Liver (tissue), 9 donors: ENCODE results near the gene FZR1. TPM values are rescaled to one million over a fixed set of nuclear protein-coding genes. Genes with fewer than 3 reads are reported as not detected.

Experiments used
- DNase-seq: peaks from one replicate; pipeline ENCODE4 v3.0.0-alpha.2; 2017; ENCODE audit warnings: low spot score
- H3K27ac ChIP-seq, 2 donors: one replicate each; pipeline ENCODE4 v1.7.0; 2013; ENCODE audit warnings: inconsistent platforms in 2 of 2, low read length in 2 of 2, control low read depth in 1 of 2, low read depth in 1 of 2, mild to moderate bottlenecking in 1 of 2
- H3K27me3 ChIP-seq, 4 donors: one replicate each; pipeline versions ENCODE4 v1.6.1 to v1.7.0; 2013; ENCODE audit warnings: low read length in 3 of 4, inconsistent platforms in 1 of 4, mild to moderate bottlenecking in 1 of 4, moderate library complexity in 1 of 4; ENCODE audit not compliant: control insufficient read depth in 4 of 4, insufficient read depth in 4 of 4
- H3K36me3 ChIP-seq, 4 donors: one replicate each; pipeline versions ENCODE4 v1.6.1 to v1.7.0; 2013; ENCODE audit warnings: low read length in 3 of 4, mild to moderate bottlenecking in 3 of 4, low read depth in 1 of 4, moderate library complexity in 1 of 4; ENCODE audit not compliant: control insufficient read depth in 4 of 4, insufficient read depth in 3 of 4
- H3K4me1 ChIP-seq, 4 donors: one replicate each; pipeline versions ENCODE4 v1.6.1 to v1.7.0; 2013; ENCODE audit warnings: low read length in 3 of 4, mild to moderate bottlenecking in 3 of 4, moderate library complexity in 1 of 4; ENCODE audit not compliant: control insufficient read depth in 4 of 4, insufficient read depth in 4 of 4
- H3K4me3 ChIP-seq, 3 donors: one replicate each; pipeline versions ENCODE4 v1.6.1 to v1.7.0; 2013; ENCODE audit warnings: low read length in 3 of 3, control low read depth in 1 of 3, low read depth in 1 of 3, mild to moderate bottlenecking in 1 of 3
- H3K9ac ChIP-seq, 2 donors: one replicate each; pipeline ENCODE4 v1.7.0; 2013; ENCODE audit warnings: low read length in 2 of 2, mild to moderate bottlenecking in 2 of 2, moderate library complexity in 2 of 2, control low read depth in 1 of 2, low read depth in 1 of 2
- H3K9me3 ChIP-seq, 4 donors: one replicate each; pipeline versions ENCODE4 v1.6.1 to v1.7.0; 2013; ENCODE audit warnings: low read length in 3 of 4; ENCODE audit not compliant: control insufficient read depth in 4 of 4
- EGR1 ChIP-seq, 2 donors: IDR thresholded peaks; 2 replicates each; pipeline ENCODE4 v1.6.1; 2016 to 2018; ENCODE audit warnings: antibody characterized with exemption in 2 of 2, low read depth in 2 of 2
- FOXA1 ChIP-seq: IDR thresholded peaks from 2 replicates; pipeline ENCODE4 v1.6.1; 2016; ENCODE audit warnings: antibody characterized with exemption
- FOXA2 ChIP-seq: IDR thresholded peaks from 2 replicates; pipeline ENCODE4 v1.6.1; 2016; ENCODE audit warnings: antibody characterized with exemption
- GABPA ChIP-seq, 2 donors: IDR thresholded peaks in 1 of 2; conservative IDR thresholded peaks in 1 of 2; 2 replicates each; pipeline ENCODE4 v1.6.1; 2016; ENCODE audit warnings: antibody characterized with exemption in 2 of 2, mild to moderate bottlenecking in 1 of 2, moderate library complexity in 1 of 2
- HNF4G ChIP-seq: IDR thresholded peaks from 2 replicates; pipeline ENCODE4 v1.6.1; 2016; ENCODE audit warnings: antibody characterized with exemption
- NR2F2 ChIP-seq: IDR thresholded peaks from 2 replicates; pipeline ENCODE4 v1.6.1; 2016; ENCODE audit warnings: antibody characterized with exemption
- RAD21 ChIP-seq, 2 donors: IDR thresholded peaks; 2 replicates each; pipeline ENCODE4 v1.6.1; 2016; ENCODE audit warnings: antibody characterized with exemption in 2 of 2, mild to moderate bottlenecking in 2 of 2
- SP1 ChIP-seq: IDR thresholded peaks from 2 replicates; pipeline ENCODE4 v1.6.1; 2018; ENCODE audit warnings: antibody characterized with exemption, mild to moderate bottlenecking
- WGBS: extraction: QIAGEN DNeasy Blood & Tissue Kit; methylation state at CpG from one replicate; pipeline ENCODE4 v1.1.7; 2013; 5-methylcytosine and 5-hydroxymethylcytosine counted together
- polyA plus RNA-seq, 2 donors: library from polyadenylated mRNA; stranded (reverse) in 1 of 2; unstranded in 1 of 2; fragments of 200-250 nt in 1 of 2; fragments of >200 nt in 1 of 2; fragmentation: Nextera tagmentation in 1 of 2; extraction: Ambion mirVana in 1 of 2; gene quantifications; one replicate each; pipeline versions ENCODE4 v1.2.1 to v1.2.3, GENCODE V29; 2013 to 2015
- total RNA-seq, 2 donors: library from RNA; depleted of rRNA; stranded (reverse); fragments of >200 nt; gene quantifications; one replicate each; pipeline ENCODE4 v1.2.3, GENCODE V29; 2014
- TF ChIP-seq, protein P1 (sequence below): IDR thresholded peaks from 2 replicates; pipeline ENCODE4 v1.6.1; 2016; ENCODE audit warnings: antibody characterized with exemption, mild to moderate bottlenecking
- TF ChIP-seq, protein P2 (sequence below): IDR thresholded peaks from 2 replicates; pipeline ENCODE4 v1.6.1; 2016; ENCODE audit warnings: antibody characterized with exemption
- TF ChIP-seq, protein P3 (sequence below): IDR thresholded peaks from 2 replicates; pipeline ENCODE4 v1.6.1; 2016; ENCODE audit warnings: antibody characterized with exemption
- TF ChIP-seq, protein P4 (sequence below): IDR thresholded peaks from 2 replicates; pipeline ENCODE4 v1.6.1; 2016; ENCODE audit warnings: antibody characterized with exemption
- donor health status: healthy.
- donor health status: healthy.
- donor health status: healthy.
- donor health status: healthy.
- donor health status: healthy.

The FZR1 gene
- total and polyA plus RNA-seq, 4 donors: 17.0 to 27.3 (median 20.3) TPM

DNA sequence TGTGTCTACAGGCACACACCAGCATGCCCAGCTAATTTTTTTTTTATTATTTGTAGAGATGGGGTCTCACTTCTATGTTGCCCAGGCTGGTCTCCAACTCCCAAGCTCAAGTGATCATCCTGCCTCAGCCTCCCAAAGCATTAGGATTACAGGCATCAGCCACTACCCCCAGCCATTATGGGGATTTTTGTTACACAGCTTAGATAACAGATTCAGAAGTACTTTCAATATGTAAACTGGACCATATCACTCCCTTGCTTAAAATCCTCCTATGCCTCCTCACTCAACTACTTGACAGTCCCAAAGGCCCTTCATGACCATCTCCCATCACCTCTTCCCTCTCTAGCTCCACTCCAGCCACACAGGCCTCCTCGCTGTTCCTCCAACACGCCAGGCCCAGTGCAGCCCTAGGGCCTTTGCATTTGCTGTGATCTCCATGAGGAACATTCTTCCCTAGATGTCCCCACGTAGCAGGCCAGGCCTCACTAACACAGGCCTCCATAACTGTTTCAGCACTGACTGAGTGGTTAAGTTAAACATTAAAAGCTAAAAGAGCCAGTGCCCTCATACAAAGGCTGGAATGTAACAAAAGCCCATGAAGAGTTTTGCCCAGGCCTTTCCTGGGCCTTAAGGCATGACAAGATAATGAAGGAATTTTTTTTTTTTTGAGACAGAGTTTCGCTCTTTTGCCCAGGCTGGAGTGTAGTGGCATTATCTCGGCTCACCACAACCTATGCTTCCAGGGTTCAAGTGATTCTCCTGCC lies 8.2 kb upstream of the FZR1 start:
- peaks cover 4 to 17% (median 14%) of the 10 kb centered on the region in 4 donors for H3K4me1 ChIP-seq
- no peaks in the 10 kb centered on the region for H3K27me3 ChIP-seq
- H3K4me3 ChIP-seq: no peak overlapping the region
- H3K27ac ChIP-seq: no peak overlapping the region
- 98% methylated on average over 5 of the region's 5 CpGs for WGBS
- TF ChIP-seq, protein P1, sequence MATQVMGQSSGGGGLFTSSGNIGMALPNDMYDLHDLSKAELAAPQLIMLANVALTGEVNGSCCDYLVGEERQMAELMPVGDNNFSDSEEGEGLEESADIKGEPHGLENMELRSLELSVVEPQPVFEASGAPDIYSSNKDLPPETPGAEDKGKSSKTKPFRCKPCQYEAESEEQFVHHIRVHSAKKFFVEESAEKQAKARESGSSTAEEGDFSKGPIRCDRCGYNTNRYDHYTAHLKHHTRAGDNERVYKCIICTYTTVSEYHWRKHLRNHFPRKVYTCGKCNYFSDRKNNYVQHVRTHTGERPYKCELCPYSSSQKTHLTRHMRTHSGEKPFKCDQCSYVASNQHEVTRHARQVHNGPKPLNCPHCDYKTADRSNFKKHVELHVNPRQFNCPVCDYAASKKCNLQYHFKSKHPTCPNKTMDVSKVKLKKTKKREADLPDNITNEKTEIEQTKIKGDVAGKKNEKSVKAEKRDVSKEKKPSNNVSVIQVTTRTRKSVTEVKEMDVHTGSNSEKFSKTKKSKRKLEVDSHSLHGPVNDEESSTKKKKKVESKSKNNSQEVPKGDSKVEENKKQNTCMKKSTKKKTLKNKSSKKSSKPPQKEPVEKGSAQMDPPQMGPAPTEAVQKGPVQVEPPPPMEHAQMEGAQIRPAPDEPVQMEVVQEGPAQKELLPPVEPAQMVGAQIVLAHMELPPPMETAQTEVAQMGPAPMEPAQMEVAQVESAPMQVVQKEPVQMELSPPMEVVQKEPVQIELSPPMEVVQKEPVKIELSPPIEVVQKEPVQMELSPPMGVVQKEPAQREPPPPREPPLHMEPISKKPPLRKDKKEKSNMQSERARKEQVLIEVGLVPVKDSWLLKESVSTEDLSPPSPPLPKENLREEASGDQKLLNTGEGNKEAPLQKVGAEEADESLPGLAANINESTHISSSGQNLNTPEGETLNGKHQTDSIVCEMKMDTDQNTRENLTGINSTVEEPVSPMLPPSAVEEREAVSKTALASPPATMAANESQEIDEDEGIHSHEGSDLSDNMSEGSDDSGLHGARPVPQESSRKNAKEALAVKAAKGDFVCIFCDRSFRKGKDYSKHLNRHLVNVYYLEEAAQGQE: no peak
- no peak for TF ChIP-seq HNF4G
- TF ChIP-seq SP1: no peak
- TF ChIP-seq NR2F2: no peak
- no peak for TF ChIP-seq FOXA1
- peaks cover 0 to 18% (median 5%) of the 10 kb centered on the region in 4 donors for H3K36me3 ChIP-seq
- DNase-seq: no peak
- no peak overlapping the region for H3K9ac ChIP-seq
- no peaks in the 10 kb centered on the region for H3K9me3 ChIP-seq

DNA sequence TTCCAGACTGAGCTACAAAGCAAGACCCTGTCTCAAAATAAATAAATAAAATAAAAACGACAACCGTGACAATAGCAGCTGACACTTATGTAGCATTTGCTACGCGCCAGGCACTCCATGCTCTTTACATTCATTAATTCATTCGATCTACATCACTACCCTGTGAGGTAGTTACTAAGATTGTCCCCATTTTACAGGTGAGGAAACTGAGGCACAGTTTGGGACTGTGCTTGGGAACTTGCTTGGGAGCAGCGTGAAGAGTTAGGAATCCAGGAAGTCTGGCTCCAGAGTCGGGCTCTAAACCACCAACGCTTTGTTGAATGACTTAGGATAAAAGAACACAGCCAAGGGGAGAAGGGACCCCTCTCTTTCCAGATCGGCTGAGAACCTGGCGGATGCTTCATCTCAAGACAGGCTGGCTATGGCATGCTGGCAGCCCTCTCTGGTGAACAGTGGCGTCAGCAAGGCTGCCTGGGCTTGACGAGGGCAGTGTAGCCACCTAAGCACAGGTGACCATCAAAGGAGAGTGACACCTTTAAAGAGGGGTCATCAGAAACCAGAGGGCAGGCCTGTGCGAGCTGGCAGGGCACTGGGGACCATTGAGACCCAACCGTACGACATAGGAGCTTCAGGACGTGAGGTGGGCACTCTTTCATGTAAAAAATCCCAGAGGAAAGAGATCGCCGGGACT lies 6.2 kb upstream of the FZR1 start:
- peak overlapping the region; percentile 34 to 98 for H3K9ac ChIP-seq
- TF ChIP-seq FOXA2: no peak
- TF ChIP-seq EGR1 (IDR thresholded peaks at IDR 0.05; ENCODE audit: low read depth in 2 of 2): no peak
- TF ChIP-seq, protein P1: no peak
- no peak for TF ChIP-seq GABPA (IDR thresholded peaks at IDR 0.05 in 1 of 2, conservative IDR thresholded peaks at IDR 0.05 in 1 of 2)
- no peak for TF ChIP-seq RAD21 (IDR thresholded peaks at IDR 0.05)
- TF ChIP-seq, protein P2, sequence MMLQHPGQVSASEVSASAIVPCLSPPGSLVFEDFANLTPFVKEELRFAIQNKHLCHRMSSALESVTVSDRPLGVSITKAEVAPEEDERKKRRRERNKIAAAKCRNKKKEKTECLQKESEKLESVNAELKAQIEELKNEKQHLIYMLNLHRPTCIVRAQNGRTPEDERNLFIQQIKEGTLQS: no peak
- TF ChIP-seq HNF4G: no peak
- no peak for TF ChIP-seq SP1
- TF ChIP-seq, protein P3, sequence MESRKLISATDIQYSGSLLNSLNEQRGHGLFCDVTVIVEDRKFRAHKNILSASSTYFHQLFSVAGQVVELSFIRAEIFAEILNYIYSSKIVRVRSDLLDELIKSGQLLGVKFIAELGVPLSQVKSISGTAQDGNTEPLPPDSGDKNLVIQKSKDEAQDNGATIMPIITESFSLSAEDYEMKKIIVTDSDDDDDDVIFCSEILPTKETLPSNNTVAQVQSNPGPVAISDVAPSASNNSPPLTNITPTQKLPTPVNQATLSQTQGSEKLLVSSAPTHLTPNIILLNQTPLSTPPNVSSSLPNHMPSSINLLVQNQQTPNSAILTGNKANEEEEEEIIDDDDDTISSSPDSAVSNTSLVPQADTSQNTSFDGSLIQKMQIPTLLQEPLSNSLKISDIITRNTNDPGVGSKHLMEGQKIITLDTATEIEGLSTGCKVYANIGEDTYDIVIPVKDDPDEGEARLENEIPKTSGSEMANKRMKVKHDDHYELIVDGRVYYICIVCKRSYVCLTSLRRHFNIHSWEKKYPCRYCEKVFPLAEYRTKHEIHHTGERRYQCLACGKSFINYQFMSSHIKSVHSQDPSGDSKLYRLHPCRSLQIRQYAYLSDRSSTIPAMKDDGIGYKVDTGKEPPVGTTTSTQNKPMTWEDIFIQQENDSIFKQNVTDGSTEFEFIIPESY: no peak
- TF ChIP-seq, protein P4, sequence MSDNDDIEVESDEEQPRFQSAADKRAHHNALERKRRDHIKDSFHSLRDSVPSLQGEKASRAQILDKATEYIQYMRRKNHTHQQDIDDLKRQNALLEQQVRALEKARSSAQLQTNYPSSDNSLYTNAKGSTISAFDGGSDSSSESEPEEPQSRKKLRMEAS: no peak
- peak overlapping the region; percentile 93 to 96 for H3K27ac ChIP-seq
- H3K27me3 ChIP-seq: no peaks in the 10 kb centered on the region
- no peaks in the 10 kb centered on the region for H3K9me3 ChIP-seq
- WGBS: 24% methylated on average over 18 of the region's 18 CpGs
- H3K4me3 ChIP-seq: peak overlapping the region; percentile 77 to 98 (median 94)
- H3K36me3 ChIP-seq: peaks cover 0 to 13% (median 3%) of the 10 kb centered on the region in 4 donors
- no peak for DNase-seq
- peaks cover 4 to 19% (median 16%) of the 10 kb centered on the region in 4 donors for H3K4me1 ChIP-seq
